ENCODE data around the gene DMD. TPM values are rescaled to one million over a fixed set of nuclear protein-coding genes. Genes with fewer than 3 reads are reported as not detected.

DMD gene
- total and polyA plus RNA-seq, 4 donors, result 3.9 to 73.8 (median 11.2) TPM

- Histone ChIP-seq H3K4me1 (ENCODE audit: control insufficient read depth in 5 of 5, insufficient read depth in 5 of 5, low read length in 5 of 5) (no peaks in the 10 kb centered on the region), H3K9ac (ENCODE audit: insufficient read depth in 1 of 2, low read length in 2 of 2) (no peak overlapping the region), H3K36me3 (ENCODE audit: control insufficient read depth in 4 of 4, insufficient read depth in 4 of 4, low read length in 4 of 4) (no peaks in the 10 kb centered on the region), H3K27me3 (ENCODE audit: control insufficient read depth in 3 of 3, insufficient read depth in 3 of 3, low read length in 2 of 3) (peaks cover 0 to 15% (median 4%) of the 10 kb centered on the region in 3 donors), H3K4me3 (no peak overlapping the region), H3K27ac (ENCODE audit: low read depth in 1 of 2, low read length in 1 of 2) (no peak overlapping the region), H3K9me3 (ENCODE audit: control insufficient read depth in 4 of 4, insufficient read depth in 3 of 4, low read length in 3 of 4) (no peaks in the 10 kb centered on the region)
- WGBS, 2 donors, result 43 to 58% methylated on average over 10 of the region's 10 CpGs
- no peak for DNase-seq
- no peak for ATAC-seq (ENCODE audit: insufficient read depth, low FRiP score)
- no peak for TF ChIP-seq CTCF (IDR thresholded peaks at IDR 0.05; ENCODE audit: control extremely low read depth, extremely low read depth)
Observed at GRCh38 chrX:33128048-33128805, 83.1 kb downstream of the DMD start.

DNA sequence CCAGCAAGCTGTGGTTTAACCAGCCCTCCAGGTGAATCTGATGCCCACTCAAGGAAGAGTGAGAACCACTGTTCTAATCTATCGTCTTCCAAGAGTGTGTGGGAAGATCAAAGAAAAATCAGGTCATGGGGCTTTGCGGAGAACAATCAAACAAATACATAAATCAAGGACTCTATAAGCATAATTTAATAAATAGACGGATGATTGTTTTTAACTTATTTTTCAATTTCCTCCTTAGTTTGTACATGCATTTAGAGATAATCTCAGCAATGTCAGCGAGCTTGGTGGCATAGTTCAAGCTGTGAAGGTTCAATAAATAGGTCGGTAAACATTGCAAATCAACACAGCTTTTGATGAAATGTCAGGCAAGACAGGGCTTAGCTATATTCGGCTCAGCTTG is 84.9 kb downstream of the DMD start:
- WGBS, 2 donors, result 44 to 64% methylated on average over 6 of the region's 6 CpGs

GRCh38 chrX:33109858-33110257 is 101.5 kb downstream of the DMD start:
- Histone ChIP-seq H3K27ac (ENCODE audit: low read depth in 1 of 2, low read length in 1 of 2) (no peak overlapping the region), H3K9ac (ENCODE audit: insufficient read depth in 1 of 2, low read length in 2 of 2) (no peak overlapping the region), H3K9me3 (ENCODE audit: control insufficient read depth in 4 of 4, insufficient read depth in 3 of 4, low read length in 3 of 4) (no peaks in the 10 kb centered on the region), H3K4me1 (ENCODE audit: control insufficient read depth in 5 of 5, insufficient read depth in 5 of 5, low read length in 5 of 5) (no peaks in the 10 kb centered on the region), H3K4me3 (no peak overlapping the region), H3K36me3 (ENCODE audit: control insufficient read depth in 4 of 4, insufficient read depth in 4 of 4, low read length in 4 of 4) (no peaks in the 10 kb centered on the region), H3K27me3 (ENCODE audit: control insufficient read depth in 3 of 3, insufficient read depth in 3 of 3, low read length in 2 of 3) (peaks cover 0 to 2% (median 0%) of the 10 kb centered on the region in 3 donors)
- no peak for ATAC-seq (ENCODE audit: insufficient read depth, low FRiP score)
- 15 to 29% methylated on average over 3 of the region's 3 CpGs for WGBS, 2 donors
- TF ChIP-seq CTCF (IDR thresholded peaks at IDR 0.05; ENCODE audit: control extremely low read depth, extremely low read depth), result no peak
- no peak for DNase-seq

More for the DNA sequence above, 84.9 kb downstream of the DMD start:
- Histone ChIP-seq H3K9ac (ENCODE audit: insufficient read depth in 1 of 2, low read length in 2 of 2) (no peak overlapping the region), H3K4me3 (no peak overlapping the region), H3K4me1 (ENCODE audit: control insufficient read depth in 5 of 5, insufficient read depth in 5 of 5, low read length in 5 of 5) (no peaks in the 10 kb centered on the region), H3K9me3 (ENCODE audit: control insufficient read depth in 4 of 4, insufficient read depth in 3 of 4, low read length in 3 of 4) (no peaks in the 10 kb centered on the region), H3K27ac (ENCODE audit: low read depth in 1 of 2, low read length in 1 of 2) (no peak overlapping the region), H3K27me3 (ENCODE audit: control insufficient read depth in 3 of 3, insufficient read depth in 3 of 3, low read length in 2 of 3) (peaks cover 0 to 15% (median 6%) of the 10 kb centered on the region in 3 donors), H3K36me3 (ENCODE audit: control insufficient read depth in 4 of 4, insufficient read depth in 4 of 4, low read length in 4 of 4) (no peaks in the 10 kb centered on the region)
- ATAC-seq (ENCODE audit: insufficient read depth, low FRiP score) (no peak), DNase-seq (no peak)
- TF ChIP-seq CTCF (IDR thresholded peaks at IDR 0.05; ENCODE audit: control extremely low read depth, extremely low read depth), result no peak

Measured in lung (tissue), 12 donors.